Skeletal muscle satellite cell (primary cell): ENCODE data around the gene C5orf15.

Experiments used
- H3K27me3 ChIP-seq: 2 replicates; pipeline ENCODE4 v1.7.0; 2013; ENCODE audit warnings: low read length; ENCODE audit not compliant: control insufficient read depth, insufficient read depth
- H3K36me3 ChIP-seq: 2 replicates; pipeline ENCODE4 v1.7.0; 2013; ENCODE audit warnings: mild to moderate bottlenecking, control low read depth, low read length; ENCODE audit not compliant: insufficient read depth
- H3K4me1 ChIP-seq: 2 replicates; pipeline ENCODE4 v1.7.0; 2013; ENCODE audit warnings: low read length; ENCODE audit not compliant: control insufficient read depth, insufficient read depth
- H3K4me2 ChIP-seq: 2 replicates; pipeline ENCODE4 v1.7.0; 2013; ENCODE audit warnings: mild to moderate bottlenecking, low read length
- H3K4me3 ChIP-seq: 2 replicates; pipeline ENCODE4 v1.7.0; 2013; ENCODE audit warnings: low read length
- H3K9ac ChIP-seq: 2 replicates; pipeline ENCODE4 v1.7.0; 2013; ENCODE audit warnings: mild to moderate bottlenecking, low read depth, low read length, moderate library complexity
- H3K9me3 ChIP-seq: replicated peaks from 2 replicates; pipeline ENCODE4 v1.7.0; 2013; ENCODE audit warnings: mild to moderate bottlenecking, control low read depth, low read length

C5orf15 gene

DNA sequence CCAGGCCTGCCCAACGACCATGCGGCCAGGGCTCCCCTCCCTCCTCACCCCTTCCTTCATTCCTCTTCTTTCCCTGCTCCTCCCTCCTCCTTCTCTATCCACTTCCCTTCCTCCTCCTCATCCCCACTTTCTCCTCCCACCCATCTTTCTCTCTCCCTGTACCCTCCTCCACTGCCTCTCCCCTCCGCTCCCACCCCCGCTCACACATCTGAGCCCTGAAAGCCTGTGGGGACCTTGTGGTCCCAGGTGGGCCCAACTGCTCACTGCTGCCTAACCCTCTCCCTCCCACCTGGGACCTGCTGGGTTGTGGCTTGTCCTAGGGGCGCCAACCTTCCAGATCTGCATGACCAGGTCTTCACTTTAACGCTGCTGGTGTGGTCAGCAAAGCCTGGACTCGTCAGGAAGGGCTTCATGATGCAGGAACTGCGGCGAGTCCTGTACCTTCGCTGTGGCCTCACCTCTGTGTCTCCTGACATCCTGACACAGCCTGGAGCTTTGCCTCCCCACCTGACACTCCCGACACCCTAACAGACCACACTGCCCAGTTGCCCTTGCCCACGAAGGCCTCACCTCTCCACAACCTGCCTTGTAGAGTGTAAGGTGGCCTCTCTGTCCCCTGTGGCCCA lies 34.6 kb downstream of the C5orf15 start:
- H3K4me3 ChIP-seq, result no peak overlapping the region
- H3K4me1 ChIP-seq, result peaks cover 8% of the 10 kb centered on the region
- H3K9ac ChIP-seq, result no peak overlapping the region

DNA sequence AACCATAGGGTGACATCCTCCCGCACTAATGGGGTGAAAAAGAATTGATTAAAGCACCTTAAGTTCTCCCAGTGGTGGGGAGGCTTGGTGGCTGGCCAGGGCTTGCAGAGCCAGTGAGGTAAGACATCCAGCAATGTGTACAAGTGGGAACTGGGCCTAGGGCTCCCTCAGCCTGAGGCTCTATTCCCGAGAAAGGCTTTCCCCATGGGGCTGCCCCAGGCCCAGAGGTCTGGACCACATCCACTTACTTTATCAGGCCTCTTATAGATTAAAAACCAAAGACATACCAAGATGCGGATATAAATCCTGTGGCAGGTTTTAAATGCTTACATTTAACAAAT lies 35.3 kb downstream of the C5orf15 start:
- Histone ChIP-seq H3K4me3 (no peak overlapping the region), H3K36me3 (no peaks in the 10 kb centered on the region), H3K27me3 (peaks cover 4% of the 10 kb centered on the region), H3K4me2 (no peak overlapping the region), H3K9ac (no peak overlapping the region), H3K9me3 (no peaks in the 10 kb centered on the region), H3K4me1 (peaks cover 8% of the 10 kb centered on the region)

More for the DNA sequence above, 34.6 kb downstream of the C5orf15 start:
- peaks cover 4% of the 10 kb centered on the region for H3K27me3 ChIP-seq
- H3K36me3 ChIP-seq, result no peaks in the 10 kb centered on the region
- H3K9me3 ChIP-seq, result no peaks in the 10 kb centered on the region
- no peak overlapping the region for H3K4me2 ChIP-seq

DNA sequence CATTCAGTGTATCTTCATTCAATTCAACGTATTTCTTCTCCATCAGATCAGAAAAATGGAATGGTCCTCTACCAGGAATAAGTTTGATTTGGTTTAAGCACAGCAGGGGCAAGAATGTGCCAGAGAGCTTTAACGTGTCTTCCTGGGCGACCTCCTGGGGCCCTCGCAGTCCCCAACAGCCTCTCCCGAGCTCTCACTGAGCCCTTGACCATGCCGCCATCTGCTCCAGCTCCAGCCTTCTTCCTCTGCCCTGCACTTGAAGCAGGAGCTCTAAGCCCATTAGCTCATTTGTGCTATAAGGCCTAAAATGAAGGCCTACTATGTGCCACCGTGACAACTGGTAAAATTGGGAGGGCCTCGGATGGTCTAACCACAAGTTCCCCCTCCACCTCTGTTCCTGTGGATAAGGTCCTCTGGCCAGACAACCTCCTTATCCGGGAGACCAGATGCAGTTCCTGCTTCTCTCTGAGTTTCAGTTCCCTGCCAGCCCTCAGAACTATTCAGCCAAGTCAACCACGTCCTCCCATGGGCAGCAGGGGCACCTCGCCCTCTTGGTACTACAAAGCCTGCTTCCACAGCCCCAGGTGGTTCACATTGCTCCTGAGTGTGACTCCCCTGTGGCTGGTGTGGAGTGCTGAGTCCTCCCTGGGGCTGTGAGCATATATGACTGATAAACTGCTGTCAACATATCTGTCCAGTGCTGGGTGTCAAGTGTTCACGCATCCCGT lies 35.8 kb downstream of the C5orf15 start:
- no peaks in the 10 kb centered on the region for H3K9me3 ChIP-seq
- no peak overlapping the region for H3K4me2 ChIP-seq
- no peaks in the 10 kb centered on the region for H3K36me3 ChIP-seq
- peaks cover 8% of the 10 kb centered on the region for H3K4me1 ChIP-seq
- no peak overlapping the region for H3K9ac ChIP-seq
- H3K4me3 ChIP-seq, result no peak overlapping the region
- peaks cover 4% of the 10 kb centered on the region for H3K27me3 ChIP-seq

- H3K9me3 ChIP-seq, result no peaks in the 10 kb centered on the region
- peaks cover 13% of the 10 kb centered on the region for H3K27me3 ChIP-seq
- no peaks in the 10 kb centered on the region for H3K36me3 ChIP-seq
- H3K4me2 ChIP-seq, result no peak overlapping the region
- no peak overlapping the region for H3K4me3 ChIP-seq
- H3K4me1 ChIP-seq, result peaks cover 8% of the 10 kb centered on the region
- H3K9ac ChIP-seq, result no peak overlapping the region
These were observed 36.9 kb downstream of the C5orf15 start for GRCh38 chr5:133931546-133931945.

DNA sequence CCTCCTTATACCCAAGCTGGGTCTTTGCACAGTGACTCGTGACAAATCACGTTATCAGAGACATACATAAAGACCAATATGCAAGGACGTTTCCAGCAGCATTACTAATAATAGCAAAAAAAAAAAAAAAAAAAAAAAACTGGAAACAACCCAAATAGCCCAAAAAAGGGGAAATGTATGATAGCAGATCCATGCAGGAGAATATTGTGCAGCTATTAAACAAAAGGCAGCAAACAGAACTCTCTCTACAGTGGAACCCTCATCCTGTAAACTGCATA lies 37.7 kb downstream of the C5orf15 start:
- Histone ChIP-seq H3K27me3 (peaks cover 17% of the 10 kb centered on the region), H3K9me3 (no peaks in the 10 kb centered on the region), H3K36me3 (no peaks in the 10 kb centered on the region), H3K4me2 (no peak overlapping the region), H3K9ac (no peak overlapping the region), H3K4me3 (no peak overlapping the region), H3K4me1 (peaks cover 8% of the 10 kb centered on the region)

GRCh38 chr5:133930061-133930812 lies 38.2 kb downstream of the C5orf15 start:
- H3K4me3 ChIP-seq, result no peak overlapping the region
- peaks cover 8% of the 10 kb centered on the region for H3K4me1 ChIP-seq
- H3K4me2 ChIP-seq, result peak overlapping the region; percentile 30
- no peak overlapping the region for H3K9ac ChIP-seq
- H3K27me3 ChIP-seq, result peaks cover 18% of the 10 kb centered on the region
- H3K36me3 ChIP-seq, result no peaks in the 10 kb centered on the region
- H3K9me3 ChIP-seq, result no peaks in the 10 kb centered on the region

DNA sequence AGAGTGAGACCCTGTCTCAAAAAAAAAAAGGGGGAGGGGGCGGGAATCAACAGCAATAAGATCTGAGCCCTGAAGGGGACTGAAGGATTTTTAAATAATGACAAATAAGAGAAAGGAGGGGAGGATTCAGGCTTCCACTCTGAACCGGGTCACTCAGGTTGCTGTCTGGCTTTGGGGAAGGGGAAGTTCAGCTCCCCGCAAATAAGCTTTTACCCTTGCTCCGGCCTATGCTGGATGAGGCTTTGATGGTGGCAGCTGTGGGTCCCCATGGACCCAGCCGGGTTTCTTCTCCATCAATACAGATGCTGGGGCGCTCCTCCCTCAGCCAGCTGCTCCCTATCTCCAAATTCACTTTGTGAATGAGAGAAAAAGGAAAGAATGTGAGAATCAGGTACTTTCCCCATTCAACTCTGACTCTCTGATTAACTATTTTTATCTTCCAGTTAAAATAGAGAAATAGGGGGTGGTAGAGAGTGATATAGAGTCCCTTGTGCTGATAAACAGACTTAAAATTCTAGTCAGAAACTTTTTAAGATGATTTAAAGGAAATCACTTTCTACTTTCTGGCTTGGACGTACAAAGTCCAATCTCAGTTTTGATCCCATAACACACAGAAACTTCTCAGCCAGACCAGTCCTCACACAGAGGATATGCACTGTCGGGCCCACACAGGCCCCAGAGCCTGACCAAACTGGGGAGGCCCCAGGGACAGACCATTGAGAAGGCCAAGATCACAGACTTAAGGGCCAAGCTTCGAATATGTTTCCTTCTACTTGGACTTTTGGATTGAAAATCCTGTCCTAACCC lies 39.6 kb downstream of the C5orf15 start:
- H3K4me1 ChIP-seq, result peaks cover 8% of the 10 kb centered on the region
- no peaks in the 10 kb centered on the region for H3K9me3 ChIP-seq
- H3K4me3 ChIP-seq, result no peak overlapping the region
- H3K4me2 ChIP-seq, result no peak overlapping the region
- no peaks in the 10 kb centered on the region for H3K36me3 ChIP-seq
- H3K27me3 ChIP-seq, result peaks cover 32% of the 10 kb centered on the region
- no peak overlapping the region for H3K9ac ChIP-seq

DNA sequence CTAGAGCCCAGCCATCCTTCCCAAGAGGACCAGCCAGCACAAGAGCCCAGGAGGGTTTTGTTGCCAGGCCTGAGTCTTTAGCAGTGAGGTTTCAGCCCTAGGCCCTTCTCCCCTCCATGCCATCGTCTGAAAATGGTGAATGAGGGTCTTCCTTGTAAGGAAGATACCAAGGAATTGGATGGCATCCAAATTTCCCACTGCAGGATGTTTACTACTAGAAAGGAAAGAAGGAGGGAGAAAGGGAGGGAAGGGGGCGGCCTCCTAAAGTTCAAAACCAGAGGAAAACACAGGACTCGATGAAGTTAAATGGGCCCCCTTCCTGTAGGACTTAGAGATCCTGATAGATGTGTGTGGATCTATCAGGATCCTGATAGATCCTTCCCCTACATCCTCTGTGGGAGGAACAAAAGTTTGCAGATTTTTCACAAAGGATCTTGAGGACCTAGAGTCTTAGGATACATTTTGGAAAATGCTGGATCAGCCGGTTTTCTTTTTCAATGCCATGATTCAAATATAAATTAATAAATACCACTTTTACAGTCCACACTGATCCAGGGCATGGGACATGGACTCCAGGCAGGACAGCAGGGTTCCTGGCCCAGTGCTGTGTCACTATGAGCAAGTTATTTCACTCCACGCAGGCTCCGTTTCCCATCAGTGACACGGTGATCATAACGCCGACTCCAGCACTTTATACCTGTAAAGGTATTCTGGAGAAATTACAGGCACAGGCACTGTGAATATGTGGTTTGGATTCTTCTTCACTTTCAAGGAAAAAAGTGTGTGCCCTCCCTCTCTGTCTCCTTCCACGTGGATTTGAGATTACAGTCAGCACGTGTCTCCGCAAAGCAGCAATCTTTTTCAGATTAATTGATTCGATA lies 40.9 kb downstream of the C5orf15 start:
- Histone ChIP-seq H3K4me3 (no peak overlapping the region), H3K36me3 (no peaks in the 10 kb centered on the region), H3K4me2 (no peak overlapping the region), H3K27me3 (peaks cover 31% of the 10 kb centered on the region), H3K4me1 (peaks cover 8% of the 10 kb centered on the region), H3K9ac (no peak overlapping the region), H3K9me3 (no peaks in the 10 kb centered on the region)

- Histone ChIP-seq H3K4me2 (no peak overlapping the region), H3K4me3 (no peak overlapping the region), H3K4me1 (peaks cover 8% of the 10 kb centered on the region), H3K36me3 (no peaks in the 10 kb centered on the region), H3K27me3 (peaks cover 30% of the 10 kb centered on the region), H3K9me3 (no peaks in the 10 kb centered on the region), H3K9ac (no peak overlapping the region)
These were observed 41.7 kb downstream of the C5orf15 start for GRCh38 chr5:133926489-133927299.

GRCh38 chr5:133925866-133926488 lies 42.4 kb downstream of the C5orf15 start:
- Histone ChIP-seq H3K4me1 (peaks cover 8% of the 10 kb centered on the region), H3K27me3 (peaks cover 31% of the 10 kb centered on the region), H3K36me3 (no peaks in the 10 kb centered on the region), H3K9me3 (no peaks in the 10 kb centered on the region), H3K4me3 (no peak overlapping the region), H3K4me2 (no peak overlapping the region), H3K9ac (no peak overlapping the region)
